Nephron progenitor cell (in vitro differentiated cells): ENCODE measurements around the gene ST6GALNAC2.

Experiments used
- DNase-seq: peaks from one replicate; pipeline ENCODE4 v3.0.0; 2021
- H3K27ac Mint-ChIP-seq: 2 replicates; pipeline ENCODE4 v1.8.0; 2021; ENCODE audit warnings: mild to moderate bottlenecking, moderate library complexity, mixed read lengths
- H3K27me3 Mint-ChIP-seq: 2 replicates; pipeline ENCODE4 v1.8.0; 2021; ENCODE audit warnings: mild to moderate bottlenecking, low read depth, mixed read lengths; ENCODE audit not compliant: poor library complexity
- H3K36me3 Mint-ChIP-seq: 2 replicates; pipeline ENCODE4 v1.8.0; 2021; ENCODE audit warnings: low read depth, mixed read lengths
- H3K4me1 Mint-ChIP-seq: 2 replicates; pipeline ENCODE4 v1.8.0; 2021; ENCODE audit warnings: mixed read lengths
- H3K4me3 Mint-ChIP-seq: 2 replicates; pipeline ENCODE4 v1.8.0; 2021; ENCODE audit warnings: mild to moderate bottlenecking, moderate library complexity, mixed read lengths
- H3K9me3 Mint-ChIP-seq: 2 replicates; pipeline ENCODE4 v1.8.0; 2021; ENCODE audit warnings: mild to moderate bottlenecking, moderate library complexity, mixed read lengths
- CTCF ChIP-seq: fragments of 200-600 bp; sonication (generic); IDR thresholded peaks from 2 replicates; pipeline ENCODE4 v1.5.0; 2021; ENCODE audit warnings: antibody characterized with exemption

Gene ST6GALNAC2

GRCh38 chr17:76584427-76585032, 1.1 kb downstream of the ST6GALNAC2 start:
- Mint-ChIP-seq H3K4me1 (peaks cover 40% of the 10 kb centered on the region), H3K9me3 (peaks cover 12% of the 10 kb centered on the region), H3K27ac (no peak overlapping the region), H3K27me3 (peaks cover 85% of the 10 kb centered on the region), H3K4me3 (peak overlapping the region; percentile 72), H3K36me3 (peaks cover 5% of the 10 kb centered on the region)
- peak; percentile 25 for DNase-seq
- TF ChIP-seq CTCF = no peak

GRCh38 chr17:76582660-76583059, 3.0 kb downstream of the ST6GALNAC2 start:
- Mint-ChIP-seq H3K27me3 (peaks cover 68% of the 10 kb centered on the region), H3K4me1 (peaks cover 24% of the 10 kb centered on the region), H3K4me3 (no peak overlapping the region), H3K9me3 (peaks cover 4% of the 10 kb centered on the region), H3K27ac (no peak overlapping the region), H3K36me3 (no peaks in the 10 kb centered on the region)
- no peak for TF ChIP-seq CTCF
- DNase-seq = no peak

GRCh38 chr17:76581515-76581914, 4.1 kb downstream of the ST6GALNAC2 start:
- Mint-ChIP-seq H3K27ac (no peak overlapping the region), H3K9me3 (peaks cover 4% of the 10 kb centered on the region), H3K27me3 (peaks cover 57% of the 10 kb centered on the region), H3K4me3 (no peak overlapping the region), H3K36me3 (no peaks in the 10 kb centered on the region), H3K4me1 (peaks cover 13% of the 10 kb centered on the region)
- no peak for TF ChIP-seq CTCF
- DNase-seq = no peak

GRCh38 chr17:76579281-76579680, 6.4 kb downstream of the ST6GALNAC2 start:
- Mint-ChIP-seq H3K9me3 (peaks cover 3% of the 10 kb centered on the region), H3K4me3 (no peak overlapping the region), H3K27me3 (peaks cover 36% of the 10 kb centered on the region), H3K4me1 (peaks cover 19% of the 10 kb centered on the region), H3K36me3 (no peaks in the 10 kb centered on the region), H3K27ac (no peak overlapping the region)
- no peak for TF ChIP-seq CTCF
- DNase-seq = no peak

GRCh38 chr17:76578376-76578775, 7.3 kb downstream of the ST6GALNAC2 start:
- H3K9me3 Mint-ChIP-seq = no peaks in the 10 kb centered on the region
- peaks cover 27% of the 10 kb centered on the region for H3K4me1 Mint-ChIP-seq
- H3K4me3 Mint-ChIP-seq = no peak overlapping the region

More at GRCh38 chr17:76578376-76578775, 7.3 kb downstream of the ST6GALNAC2 start:
- DNase-seq = no peak
- Mint-ChIP-seq H3K27me3 (peaks cover 27% of the 10 kb centered on the region), H3K36me3 (no peaks in the 10 kb centered on the region), H3K27ac (no peak overlapping the region)
- no peak for TF ChIP-seq CTCF
